ENCODE results near the gene PHF21A.

The PHF21A gene

DNA sequence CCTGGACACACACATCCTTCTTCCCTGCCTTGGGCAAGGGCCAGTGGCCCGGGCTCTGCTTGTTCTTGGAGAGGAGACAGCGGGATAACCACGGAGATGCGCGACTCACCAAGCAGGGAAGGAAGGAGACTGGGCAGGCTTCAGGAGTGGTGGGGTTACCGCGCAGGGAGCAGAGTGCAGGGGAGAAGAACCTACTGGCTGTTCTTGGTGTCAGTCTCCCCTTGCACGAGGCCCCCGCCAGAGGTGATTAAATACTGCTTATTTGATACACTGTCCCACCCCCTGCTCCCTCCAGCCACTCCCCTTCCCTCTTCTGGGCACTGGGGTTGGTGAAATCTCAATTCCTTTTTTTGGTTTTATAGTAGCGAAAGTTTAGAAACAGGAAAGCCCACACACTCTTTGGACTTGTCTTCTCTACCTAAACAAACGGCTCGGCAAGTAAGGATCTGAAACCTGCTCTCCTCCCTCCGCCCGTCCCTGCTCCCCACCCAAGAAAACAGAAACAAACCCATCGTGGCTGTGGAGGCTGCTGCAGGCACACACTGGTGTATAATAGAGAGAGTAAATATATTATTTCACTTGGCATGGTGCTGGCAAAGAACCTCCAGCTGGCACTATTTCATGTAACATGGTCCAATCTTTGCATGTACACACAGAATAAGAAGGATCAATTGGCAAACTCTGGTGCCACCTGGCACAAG, 188.0 kb downstream of the PHF21A start:
- Histone ChIP-seq H3K36me3 (ENCODE audit: control insufficient read depth, insufficient read depth, low read length) (peaks cover 31% of the 10 kb centered on the region), H3K4me3 (ENCODE audit: insufficient read depth, low read depth, low read length) (no peak overlapping the region), H3K4me1 (ENCODE audit: control insufficient read depth, insufficient read depth, low read length) (no peaks in the 10 kb centered on the region), H3K27me3 (ENCODE audit: control insufficient read depth, insufficient read depth, low read length, poor library complexity, severe bottlenecking) (no peaks in the 10 kb centered on the region), H3K27ac (ENCODE audit: insufficient read depth, low read depth, low read length, poor library complexity, severe bottlenecking) (no peak overlapping the region), H3K9me3 (ENCODE audit: control insufficient read depth, low read length) (no peaks in the 10 kb centered on the region)
- 92 to 93% methylated on average over 13 to 15 of the region's 15 CpGs for WGBS, 2 experiments

DNA sequence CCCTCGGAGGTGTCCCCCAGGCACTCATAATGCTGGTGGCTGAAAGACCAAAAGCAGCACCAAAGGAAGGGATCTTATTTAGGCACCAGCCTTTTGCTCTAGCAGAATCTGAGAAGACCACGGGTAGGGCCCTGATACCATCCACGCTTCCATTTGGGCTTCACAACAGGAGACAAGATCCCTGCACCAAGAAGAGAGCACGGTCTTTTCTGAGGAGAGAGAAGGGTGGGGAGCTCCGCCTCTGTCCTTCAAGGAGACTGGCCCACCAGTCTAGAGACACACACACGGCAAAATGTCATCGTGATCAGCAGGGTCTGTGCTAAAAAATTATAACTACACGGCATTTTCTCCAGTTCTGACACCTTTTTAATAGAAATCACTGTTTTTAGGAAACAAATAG, 189.0 kb downstream of the PHF21A start:
- H3K36me3 ChIP-seq (ENCODE audit: control insufficient read depth, insufficient read depth, low read length) = peaks cover 31% of the 10 kb centered on the region
- 91 to 95% methylated on average over 8 of the region's 8 CpGs for WGBS, 2 experiments
- H3K4me3 ChIP-seq (ENCODE audit: insufficient read depth, low read depth, low read length) = no peak overlapping the region
- H3K27ac ChIP-seq (ENCODE audit: insufficient read depth, low read depth, low read length, poor library complexity, severe bottlenecking) = no peak overlapping the region
- no peaks in the 10 kb centered on the region for H3K27me3 ChIP-seq (ENCODE audit: control insufficient read depth, insufficient read depth, low read length, poor library complexity, severe bottlenecking)
- no peaks in the 10 kb centered on the region for H3K4me1 ChIP-seq (ENCODE audit: control insufficient read depth, insufficient read depth, low read length)
- no peaks in the 10 kb centered on the region for H3K9me3 ChIP-seq (ENCODE audit: control insufficient read depth, low read length)

DNA sequence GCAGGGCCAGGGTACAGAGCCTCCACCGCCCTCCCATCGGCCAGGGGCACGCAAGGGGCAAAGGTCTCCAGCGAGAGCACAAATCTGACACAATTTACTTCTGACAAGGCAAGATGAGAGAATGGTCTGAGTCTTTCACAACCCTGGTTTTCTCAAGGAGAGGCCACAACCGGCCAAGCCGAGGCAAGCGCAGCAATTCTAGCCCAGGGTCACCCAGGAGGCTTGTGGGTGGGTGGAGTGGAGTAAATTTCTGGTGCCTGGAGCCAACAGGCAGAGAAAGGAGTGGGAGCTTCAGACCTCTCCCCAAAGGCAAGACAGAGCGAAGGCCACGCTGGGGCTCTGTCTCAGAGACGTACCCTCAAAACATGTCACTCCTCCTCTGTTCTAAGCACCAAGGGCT, 189.5 kb downstream of the PHF21A start:
- WGBS, 2 experiments = 96% methylated on average over 10 of the region's 10 CpGs
- Histone ChIP-seq H3K4me3 (ENCODE audit: insufficient read depth, low read depth, low read length) (no peak overlapping the region), H3K9me3 (ENCODE audit: control insufficient read depth, low read length) (no peaks in the 10 kb centered on the region), H3K27me3 (ENCODE audit: control insufficient read depth, insufficient read depth, low read length, poor library complexity, severe bottlenecking) (no peaks in the 10 kb centered on the region), H3K4me1 (ENCODE audit: control insufficient read depth, insufficient read depth, low read length) (no peaks in the 10 kb centered on the region), H3K27ac (ENCODE audit: insufficient read depth, low read depth, low read length, poor library complexity, severe bottlenecking) (no peak overlapping the region), H3K36me3 (ENCODE audit: control insufficient read depth, insufficient read depth, low read length) (peaks cover 31% of the 10 kb centered on the region)

DNA sequence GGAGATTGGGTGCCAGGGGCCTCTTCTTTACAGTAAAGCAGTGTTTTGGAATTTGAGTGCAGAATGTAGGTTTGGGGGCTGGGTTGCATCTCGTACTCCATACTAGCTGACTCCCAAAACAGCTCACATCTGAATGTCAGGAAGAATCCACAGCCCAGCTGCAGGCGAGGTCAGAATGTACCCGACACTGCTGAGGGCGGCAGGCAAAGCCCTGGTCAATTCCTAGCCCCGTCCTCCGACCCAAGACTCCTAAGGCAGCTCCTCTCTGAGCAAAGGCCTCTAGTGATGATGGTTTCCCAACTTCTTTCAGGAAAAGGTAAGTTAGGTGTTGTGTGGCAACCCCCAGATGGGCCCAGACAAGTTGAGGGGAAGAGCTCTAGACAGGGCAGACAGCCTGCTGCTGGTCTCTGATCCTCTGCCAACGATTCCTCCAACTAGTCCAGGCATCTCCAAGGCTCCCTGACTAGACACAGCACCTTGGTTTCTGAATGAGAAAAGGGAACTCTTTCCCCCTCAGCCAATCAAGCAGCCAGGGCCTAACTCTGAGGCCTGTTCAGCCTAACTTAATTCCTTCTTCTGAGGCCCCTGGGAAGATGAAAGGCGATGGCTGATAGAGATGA, 190.2 kb downstream of the PHF21A start:
- 92% methylated on average over 8 of the region's 8 CpGs for WGBS, 2 experiments
- H3K4me3 ChIP-seq (ENCODE audit: insufficient read depth, low read depth, low read length) = no peak overlapping the region
- H3K9me3 ChIP-seq (ENCODE audit: control insufficient read depth, low read length) = no peaks in the 10 kb centered on the region
- no peaks in the 10 kb centered on the region for H3K4me1 ChIP-seq (ENCODE audit: control insufficient read depth, insufficient read depth, low read length)
- no peaks in the 10 kb centered on the region for H3K27me3 ChIP-seq (ENCODE audit: control insufficient read depth, insufficient read depth, low read length, poor library complexity, severe bottlenecking)
- H3K36me3 ChIP-seq (ENCODE audit: control insufficient read depth, insufficient read depth, low read length) = peaks cover 27% of the 10 kb centered on the region
- H3K27ac ChIP-seq (ENCODE audit: insufficient read depth, low read depth, low read length, poor library complexity, severe bottlenecking) = no peak overlapping the region

DNA sequence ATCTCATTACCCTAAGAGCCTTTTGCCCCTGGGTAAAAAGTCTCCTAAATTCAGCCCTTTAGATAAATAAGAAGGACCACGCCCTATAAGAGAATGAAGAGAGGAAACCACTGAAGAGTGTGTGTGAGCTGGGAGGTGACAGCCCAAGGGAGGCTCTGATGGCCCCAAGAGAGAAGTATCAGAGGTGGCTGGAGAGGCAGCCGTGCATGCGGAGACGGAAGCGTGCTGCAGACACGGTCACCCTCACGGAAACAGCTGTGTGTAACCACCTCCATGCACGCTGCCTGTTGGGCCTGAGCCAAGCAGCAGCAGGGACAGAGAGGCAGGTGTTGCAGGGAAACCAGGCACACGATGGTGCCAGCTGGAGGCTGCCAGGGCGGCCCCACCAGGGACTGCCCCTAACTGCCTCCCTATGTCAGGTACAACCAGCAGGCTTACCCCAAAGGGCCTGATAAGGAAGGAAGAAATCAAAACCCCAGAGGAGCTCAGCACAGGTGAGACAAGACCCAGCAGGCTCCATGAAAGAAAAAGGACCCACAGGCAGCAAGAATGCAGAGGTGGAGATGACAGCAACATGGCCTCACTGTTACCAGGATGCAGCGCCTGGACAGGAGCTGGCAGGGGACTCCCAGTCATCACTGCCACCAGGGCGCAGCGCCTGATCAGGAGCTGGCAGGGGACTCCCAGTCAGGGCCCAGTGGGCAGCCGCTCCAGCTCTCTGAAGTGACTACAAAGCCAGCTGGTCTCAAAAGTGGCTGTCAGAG, 191.0 kb downstream of the PHF21A start:
- H3K27ac ChIP-seq (ENCODE audit: insufficient read depth, low read depth, low read length, poor library complexity, severe bottlenecking) = no peak overlapping the region
- H3K4me1 ChIP-seq (ENCODE audit: control insufficient read depth, insufficient read depth, low read length) = no peaks in the 10 kb centered on the region
- H3K9me3 ChIP-seq (ENCODE audit: control insufficient read depth, low read length) = no peaks in the 10 kb centered on the region
- H3K36me3 ChIP-seq (ENCODE audit: control insufficient read depth, insufficient read depth, low read length) = peaks cover 20% of the 10 kb centered on the region
- no peaks in the 10 kb centered on the region for H3K27me3 ChIP-seq (ENCODE audit: control insufficient read depth, insufficient read depth, low read length, poor library complexity, severe bottlenecking)
- H3K4me3 ChIP-seq (ENCODE audit: insufficient read depth, low read depth, low read length) = no peak overlapping the region
- WGBS, 2 experiments = 95% methylated on average over 14 of the region's 14 CpGs

DNA sequence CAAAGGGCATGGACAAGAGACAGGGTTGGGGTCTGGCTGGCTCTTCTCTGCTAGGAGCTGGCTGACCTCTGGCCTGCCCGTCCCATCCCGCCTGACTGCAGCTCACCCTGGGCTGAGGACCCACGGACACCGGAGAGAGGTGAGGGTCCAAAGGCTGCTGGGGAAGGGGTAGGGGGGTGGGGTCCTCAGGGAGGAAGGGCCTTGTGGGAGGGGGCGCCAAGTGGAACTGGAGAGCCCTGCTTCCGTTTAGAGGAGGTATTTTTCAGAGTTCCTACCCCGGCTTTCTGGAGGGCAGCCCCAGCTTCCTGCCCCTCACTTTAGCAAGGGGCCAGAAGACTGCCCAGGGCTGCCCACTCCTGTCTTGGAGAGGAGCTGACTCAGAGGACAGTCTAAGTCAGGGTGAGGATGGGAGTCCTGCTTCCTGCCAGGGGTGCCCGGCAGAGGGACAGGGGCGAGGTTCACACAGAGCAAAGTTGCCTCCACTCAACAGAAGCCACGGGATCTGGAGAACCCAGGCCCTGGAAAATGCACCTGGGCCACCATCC, 191.7 kb downstream of the PHF21A start:
- Histone ChIP-seq H3K36me3 (ENCODE audit: control insufficient read depth, insufficient read depth, low read length) (peaks cover 14% of the 10 kb centered on the region), H3K4me1 (ENCODE audit: control insufficient read depth, insufficient read depth, low read length) (no peaks in the 10 kb centered on the region), H3K27me3 (ENCODE audit: control insufficient read depth, insufficient read depth, low read length, poor library complexity, severe bottlenecking) (no peaks in the 10 kb centered on the region), H3K4me3 (ENCODE audit: insufficient read depth, low read depth, low read length) (no peak overlapping the region), H3K9me3 (ENCODE audit: control insufficient read depth, low read length) (no peaks in the 10 kb centered on the region), H3K27ac (ENCODE audit: insufficient read depth, low read depth, low read length, poor library complexity, severe bottlenecking) (no peak overlapping the region)
- 90% methylated on average over 10 of the region's 10 CpGs for WGBS, 2 experiments

DNA sequence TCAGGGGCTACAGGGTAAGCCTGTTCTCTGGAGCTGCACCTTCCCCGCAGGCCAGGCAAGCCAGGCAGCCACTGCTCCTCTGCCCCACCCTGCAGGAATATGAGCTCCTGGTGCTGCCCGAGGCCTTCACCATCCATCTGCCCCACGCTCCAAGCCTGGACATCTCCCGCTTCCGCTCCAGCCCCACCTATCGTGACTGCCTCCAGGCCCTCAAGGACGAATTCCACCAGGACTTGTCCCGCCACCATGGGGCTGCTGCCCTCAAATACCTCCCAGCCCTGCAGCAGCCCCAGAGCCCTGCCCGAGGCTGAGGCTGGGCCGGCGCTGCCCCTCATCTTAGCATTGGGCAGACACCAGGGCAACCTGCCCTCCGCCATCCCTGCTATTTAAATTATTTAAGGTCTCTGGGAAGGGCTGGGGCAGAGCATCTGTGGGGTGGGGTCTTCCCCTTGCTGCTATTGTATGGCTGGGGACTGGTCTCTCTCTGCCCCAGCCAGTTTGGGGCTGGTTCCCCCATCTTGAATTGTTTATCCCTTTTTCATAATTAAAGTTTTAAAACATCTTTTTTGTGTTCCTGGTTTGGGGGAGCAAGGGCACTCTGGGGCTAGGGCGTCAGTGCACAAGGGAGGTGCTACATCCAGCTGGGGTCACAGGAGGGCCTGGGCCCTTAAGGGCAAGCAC, 192.6 kb downstream of the PHF21A start:
- WGBS, 2 experiments = 94% methylated on average over 13 of the region's 13 CpGs
- Histone ChIP-seq H3K27me3 (ENCODE audit: control insufficient read depth, insufficient read depth, low read length, poor library complexity, severe bottlenecking) (peaks cover 7% of the 10 kb centered on the region), H3K27ac (ENCODE audit: insufficient read depth, low read depth, low read length, poor library complexity, severe bottlenecking) (no peak overlapping the region)

DNA sequence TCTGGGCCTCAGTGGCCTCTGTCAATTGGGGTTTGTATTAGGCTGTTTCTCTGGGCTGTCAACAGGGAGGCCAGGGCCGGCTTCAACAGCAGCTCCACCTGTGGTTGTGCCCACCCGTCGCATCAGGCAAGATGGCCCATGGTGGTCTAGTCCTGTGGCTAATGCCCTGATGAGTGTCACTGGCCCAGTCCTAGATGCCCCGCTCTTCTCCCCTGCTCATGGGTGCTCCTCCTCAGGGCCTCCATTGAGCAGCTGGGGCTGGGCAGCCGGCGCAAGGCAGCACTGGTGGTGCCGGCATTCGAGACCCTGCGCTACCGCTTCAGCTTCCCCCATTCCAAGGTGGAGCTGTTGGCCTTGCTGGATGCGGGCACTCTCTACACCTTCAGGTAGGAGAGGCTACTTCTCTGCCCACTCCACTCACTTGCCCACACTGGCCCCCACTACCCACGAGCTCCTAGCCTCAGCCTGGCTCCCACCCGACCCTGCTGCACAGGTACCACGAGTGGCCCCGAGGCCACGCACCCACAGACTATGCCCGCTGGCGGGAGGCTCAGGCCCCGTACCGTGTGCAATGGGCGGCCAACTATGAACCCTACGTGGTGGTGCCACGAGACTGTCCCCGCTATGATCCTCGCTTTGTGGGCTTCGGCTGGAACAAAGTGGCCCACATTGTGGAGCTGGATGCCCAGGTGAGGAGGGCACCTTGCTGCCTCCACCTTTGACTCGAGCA, 193.4 kb downstream of the PHF21A start:
- no peaks in the 10 kb centered on the region for H3K36me3 ChIP-seq (ENCODE audit: control insufficient read depth, insufficient read depth, low read length)
- no peak overlapping the region for H3K27ac ChIP-seq (ENCODE audit: insufficient read depth, low read depth, low read length, poor library complexity, severe bottlenecking)
- no peak overlapping the region for H3K4me3 ChIP-seq (ENCODE audit: insufficient read depth, low read depth, low read length)
- peaks cover 15% of the 10 kb centered on the region for H3K27me3 ChIP-seq (ENCODE audit: control insufficient read depth, insufficient read depth, low read length, poor library complexity, severe bottlenecking)
- 92 to 93% methylated on average over 27 of the region's 27 CpGs for WGBS, 2 experiments
- no peaks in the 10 kb centered on the region for H3K9me3 ChIP-seq (ENCODE audit: control insufficient read depth, low read length)
- H3K4me1 ChIP-seq (ENCODE audit: control insufficient read depth, insufficient read depth, low read length) = no peaks in the 10 kb centered on the region

More for the DNA sequence above, 192.6 kb downstream of the PHF21A start:
- H3K36me3 ChIP-seq (ENCODE audit: control insufficient read depth, insufficient read depth, low read length) = peaks cover 6% of the 10 kb centered on the region
- no peaks in the 10 kb centered on the region for H3K9me3 ChIP-seq (ENCODE audit: control insufficient read depth, low read length)
- H3K4me1 ChIP-seq (ENCODE audit: control insufficient read depth, insufficient read depth, low read length) = no peaks in the 10 kb centered on the region
- H3K4me3 ChIP-seq (ENCODE audit: insufficient read depth, low read depth, low read length) = no peak overlapping the region

DNA sequence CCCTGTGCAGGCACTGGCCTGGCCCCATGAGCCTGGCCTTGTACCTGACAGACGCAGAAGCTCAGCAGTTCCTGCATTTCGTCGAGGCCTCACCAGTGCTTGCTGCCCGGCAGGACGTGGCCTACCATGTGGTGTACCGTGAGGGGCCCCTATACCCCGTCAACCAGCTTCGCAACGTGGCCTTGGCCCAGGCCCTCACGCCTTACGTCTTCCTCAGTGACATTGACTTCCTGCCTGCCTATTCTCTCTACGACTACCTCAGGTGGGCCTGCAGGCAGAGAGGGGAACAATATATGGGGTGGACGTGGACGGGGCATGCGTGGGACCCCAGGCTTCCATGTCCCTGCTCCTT, 193.9 kb downstream of the PHF21A start:
- Histone ChIP-seq H3K4me3 (ENCODE audit: insufficient read depth, low read depth, low read length) (no peak overlapping the region), H3K4me1 (ENCODE audit: control insufficient read depth, insufficient read depth, low read length) (no peaks in the 10 kb centered on the region), H3K27me3 (ENCODE audit: control insufficient read depth, insufficient read depth, low read length, poor library complexity, severe bottlenecking) (peaks cover 21% of the 10 kb centered on the region), H3K36me3 (ENCODE audit: control insufficient read depth, insufficient read depth, low read length) (no peaks in the 10 kb centered on the region), H3K27ac (ENCODE audit: insufficient read depth, low read depth, low read length, poor library complexity, severe bottlenecking) (no peak overlapping the region), H3K9me3 (ENCODE audit: control insufficient read depth, low read length) (no peaks in the 10 kb centered on the region)
- WGBS, 2 experiments = 90 to 93% methylated on average over 15 of the region's 15 CpGs
